ENCODE results near the gene CLPTM1L.

DNA sequence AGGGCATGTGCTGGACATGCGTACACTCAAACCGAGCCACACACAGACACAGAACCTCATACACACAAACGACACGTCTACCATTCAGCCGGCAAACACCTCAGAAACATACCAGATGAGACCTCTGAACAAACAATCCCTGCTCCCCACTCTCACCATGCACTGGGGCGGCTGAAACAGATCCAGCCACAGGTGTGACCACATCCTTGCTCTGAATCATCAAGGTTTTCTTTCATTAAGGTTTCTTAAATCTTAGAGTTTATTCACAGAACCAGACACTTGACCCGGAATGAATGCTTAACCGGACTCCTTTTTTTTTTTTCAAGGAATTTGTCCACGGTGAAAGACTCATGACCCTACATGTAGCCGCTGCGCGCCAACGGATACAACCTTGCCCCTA, 76.2 kb downstream of the CLPTM1L start:
- TF ChIP-seq, protein P1, sequence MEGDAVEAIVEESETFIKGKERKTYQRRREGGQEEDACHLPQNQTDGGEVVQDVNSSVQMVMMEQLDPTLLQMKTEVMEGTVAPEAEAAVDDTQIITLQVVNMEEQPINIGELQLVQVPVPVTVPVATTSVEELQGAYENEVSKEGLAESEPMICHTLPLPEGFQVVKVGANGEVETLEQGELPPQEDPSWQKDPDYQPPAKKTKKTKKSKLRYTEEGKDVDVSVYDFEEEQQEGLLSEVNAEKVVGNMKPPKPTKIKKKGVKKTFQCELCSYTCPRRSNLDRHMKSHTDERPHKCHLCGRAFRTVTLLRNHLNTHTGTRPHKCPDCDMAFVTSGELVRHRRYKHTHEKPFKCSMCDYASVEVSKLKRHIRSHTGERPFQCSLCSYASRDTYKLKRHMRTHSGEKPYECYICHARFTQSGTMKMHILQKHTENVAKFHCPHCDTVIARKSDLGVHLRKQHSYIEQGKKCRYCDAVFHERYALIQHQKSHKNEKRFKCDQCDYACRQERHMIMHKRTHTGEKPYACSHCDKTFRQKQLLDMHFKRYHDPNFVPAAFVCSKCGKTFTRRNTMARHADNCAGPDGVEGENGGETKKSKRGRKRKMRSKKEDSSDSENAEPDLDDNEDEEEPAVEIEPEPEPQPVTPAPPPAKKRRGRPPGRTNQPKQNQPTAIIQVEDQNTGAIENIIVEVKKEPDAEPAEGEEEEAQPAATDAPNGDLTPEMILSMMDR (conservative IDR thresholded peaks at IDR 0.05; ENCODE audit: low read length) = no peak
- TF ChIP-seq EZH2phosphoT487 (IDR thresholded peaks at IDR 0.05; ENCODE audit: borderline replicate concordance, low read depth, low read length) = no peak
